Prostate gland (tissue), 2 donors: ENCODE measurements around the gene ACTN4. TPM values are rescaled to one million over a fixed set of nuclear protein-coding genes. Genes with fewer than 3 reads are reported as not detected.
"Not testable (repeated sequence)": the region's sequence is repeated elsewhere in the genome, so short reads cannot be mapped to it uniquely, and the experiment has no call there.

Experiments used
- DNase-seq: peaks from one replicate; pipeline ENCODE4 v3.0.0-alpha.2; 2019; ENCODE audit warnings: low spot score
- H3K27ac ChIP-seq, 2 donors: fragments of 200-600 bp; sonication (generic); 2 replicates each; pipeline ENCODE4 v1.5.1; 2017 to 2019
- H3K27me3 ChIP-seq: fragments of 200-600 bp; sonication (generic); replicated peaks from 2 replicates; pipeline ENCODE4 v1.5.1; 2019; ENCODE audit not compliant: insufficient read depth
- H3K36me3 ChIP-seq, 2 donors: fragments of 200-600 bp; sonication (generic); 1 replicate in 1 of 2; 2 replicates in 1 of 2; pipeline versions ENCODE4 v1.5.1 to v1.8.1; 2017 to 2019
- H3K4me1 ChIP-seq: fragments of 200-600 bp; sonication (generic); replicated peaks from 2 replicates; pipeline ENCODE4 v1.5.1; 2019
- H3K4me3 ChIP-seq, 2 donors: fragments of 200-600 bp; sonication (generic); 2 replicates each; pipeline ENCODE4 v1.5.1; 2017 to 2019
- H3K9me3 ChIP-seq: fragments of 200-600 bp; sonication (generic); 2 replicates; pipeline ENCODE4 v1.5.1; 2017
- CTCF ChIP-seq, 4 experiments: fragments of 200-600 bp in 2 of 4; fragments of 450-650 bp in 2 of 4; sonication (generic) in 2 of 4; IDR thresholded peaks; 1 replicate in 3 of 4; 2 replicates in 1 of 4; pipeline ENCODE4 v1.5.1; 2016 to 2019; ENCODE audit warnings: antibody characterized with exemption in 4 of 4, mild to moderate bottlenecking in 2 of 4, moderate library complexity in 2 of 4
- POLR2A ChIP-seq: fragments of 450-650 bp; IDR thresholded peaks from one replicate; pipeline ENCODE4 v1.6.1; 2016; ENCODE audit warnings: antibody characterized with exemption, mild to moderate bottlenecking
- POLR2AphosphoS5 ChIP-seq: sonication (generic); formaldehyde crosslinking; IDR thresholded peaks from one replicate; pipeline ENCODE4 v1.6.1; 2017; ENCODE audit warnings: antibody characterized with exemption
- WGBS: methylation state at CpG from one replicate; pipeline ENCODE4 v1.1.5; 2018; 5-methylcytosine and 5-hydroxymethylcytosine counted together
- intact Hi-C: fragments of 100-400 bp; cut with DNase I; formaldehyde crosslinking; loops from one replicate; pipeline ENCODE4 v1.14.2; 2022
- total RNA-seq, 2 donors: library from RNA; depleted of rRNA; stranded (reverse); fragments of >200 nt; gene quantifications; one replicate each; pipeline ENCODE4 v1.1.0, GENCODE V29; 2016

ACTN4 gene
- 100 to 1,000 TPM; 312 to 330 TPM for total RNA-seq

- TF ChIP-seq POLR2AphosphoS5 (peak; percentile 94), CTCF (IDR thresholded peaks at IDR 0.05) (peak in 1 of 4 experiments; percentile 30), POLR2A (peak; percentile 100)
These were observed at the start of gene ACTN4 for GRCh38 chr19:38647368-38647965. Gene ACTN4, plus strand, starts transcription at chr19:38647649. Its CDS starts 97 bp downstream, at chr19:38647746.

GRCh38 chr19:38599722-38600121 lies 47.7 kb upstream of the ACTN4 start:
- Histone ChIP-seq H3K27ac (no peak overlapping the region), H3K4me3 (no peak overlapping the region), H3K4me1 (no peaks in the 10 kb centered on the region), H3K9me3 (no peaks in the 10 kb centered on the region), H3K27me3 (no peaks in the 10 kb centered on the region), H3K36me3 (no peaks in the 10 kb centered on the region)
- intact Hi-C loops: no loop called here
- no peak for DNase-seq
- TF ChIP-seq POLR2AphosphoS5: no peak
- 87% methylated on average over 11 of the region's 11 CpGs for WGBS

More at GRCh38 chr19:38647368-38647965, at the start of gene ACTN4:
- intact Hi-C loops: loop anchor here (5.0 to 10.0 kb wide), 3 partner anchors 187 to 285 kb away; partner anchors contain the start of genes ECH1, MRPS12 and SARS2
- H3K27ac ChIP-seq: peak within 1 kb of the TSS; percentile 94 to 95
- no peaks in the 10 kb centered on the region for H3K9me3 ChIP-seq
- peak within 1 kb of the TSS; percentile 93 to 99 for H3K4me3 ChIP-seq
- no peaks in the 10 kb centered on the region for H3K27me3 ChIP-seq
- DNase-seq: peak; percentile 98
- under 1% methylated on average over 72 of the region's 77 CpGs for WGBS
- H3K36me3 ChIP-seq: no peaks in the 10 kb centered on the region
- peaks cover 11% of the 10 kb centered on the region for H3K4me1 ChIP-seq

- H3K27ac ChIP-seq, H3K9me3 ChIP-seq, H3K36me3 ChIP-seq, H3K27me3 ChIP-seq, DNase-seq, intact Hi-C loops, H3K4me1 ChIP-seq, H3K4me3 ChIP-seq: not testable (repeated sequence)
- WGBS: 93% methylated on average over 5 of the region's 5 CpGs
These were observed 44.6 kb upstream of the ACTN4 start for GRCh38 chr19:38602856-38603255.

- DNase-seq: no peak
- Histone ChIP-seq H3K9me3 (no peaks in the 10 kb centered on the region), H3K4me1 (no peaks in the 10 kb centered on the region), H3K27me3 (no peaks in the 10 kb centered on the region), H3K4me3 (no peak overlapping the region), H3K36me3 (no peaks in the 10 kb centered on the region), H3K27ac (no peak overlapping the region)
- no peak for TF ChIP-seq POLR2A
- no peak for TF ChIP-seq POLR2AphosphoS5
- TF ChIP-seq CTCF (IDR thresholded peaks at IDR 0.05): no peak
- intact Hi-C loops: no loop called here
- 82% methylated on average over 6 of the region's 6 CpGs for whole genome bisulfite sequencing
These were observed 41.3 kb upstream of the ACTN4 start for GRCh38 chr19:38606131-38606530.

GRCh38 chr19:38614289-38614688 lies 33.2 kb upstream of the ACTN4 start:
- intact Hi-C loops: no loop called here

More at GRCh38 chr19:38614289-38614688, 33.2 kb upstream of the ACTN4 start:
- Histone ChIP-seq H3K27ac (no peak overlapping the region), H3K27me3 (no peaks in the 10 kb centered on the region), H3K9me3 (no peaks in the 10 kb centered on the region), H3K4me3 (no peak overlapping the region), H3K36me3 (no peaks in the 10 kb centered on the region), H3K4me1 (no peaks in the 10 kb centered on the region)
- no peak for DNase-seq
- TF ChIP-seq POLR2AphosphoS5: no peak
- no peak for TF ChIP-seq CTCF (IDR thresholded peaks at IDR 0.05)
- no peak for TF ChIP-seq POLR2A
- 79% methylated on average over 3 of the region's 3 CpGs for WGBS
